ENCODE measurements around the gene FBP1.

DNA sequence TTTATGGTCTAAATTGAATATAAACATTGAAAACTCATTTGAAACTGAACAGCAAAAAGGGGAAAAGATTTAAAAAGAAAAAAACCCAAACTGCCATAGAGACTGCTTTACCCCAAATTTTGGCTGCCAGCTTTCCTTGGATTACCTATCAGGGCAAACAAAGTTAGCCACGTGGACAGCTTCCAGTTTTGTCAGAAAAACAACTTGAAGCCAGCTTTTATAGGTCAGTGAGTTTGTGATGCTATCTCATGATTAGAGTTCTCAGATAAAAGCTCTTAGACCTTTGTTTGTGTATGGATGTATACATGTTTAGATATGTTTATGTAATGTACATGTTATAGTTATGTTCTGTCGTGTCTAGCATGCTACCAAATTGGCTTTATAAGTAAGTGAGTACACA is 61.7 kb downstream of the FBP1 start:
- no peak for TF ChIP-seq POLR2A (IDR thresholded peaks at IDR 0.05)
- TF ChIP-seq, protein P1, sequence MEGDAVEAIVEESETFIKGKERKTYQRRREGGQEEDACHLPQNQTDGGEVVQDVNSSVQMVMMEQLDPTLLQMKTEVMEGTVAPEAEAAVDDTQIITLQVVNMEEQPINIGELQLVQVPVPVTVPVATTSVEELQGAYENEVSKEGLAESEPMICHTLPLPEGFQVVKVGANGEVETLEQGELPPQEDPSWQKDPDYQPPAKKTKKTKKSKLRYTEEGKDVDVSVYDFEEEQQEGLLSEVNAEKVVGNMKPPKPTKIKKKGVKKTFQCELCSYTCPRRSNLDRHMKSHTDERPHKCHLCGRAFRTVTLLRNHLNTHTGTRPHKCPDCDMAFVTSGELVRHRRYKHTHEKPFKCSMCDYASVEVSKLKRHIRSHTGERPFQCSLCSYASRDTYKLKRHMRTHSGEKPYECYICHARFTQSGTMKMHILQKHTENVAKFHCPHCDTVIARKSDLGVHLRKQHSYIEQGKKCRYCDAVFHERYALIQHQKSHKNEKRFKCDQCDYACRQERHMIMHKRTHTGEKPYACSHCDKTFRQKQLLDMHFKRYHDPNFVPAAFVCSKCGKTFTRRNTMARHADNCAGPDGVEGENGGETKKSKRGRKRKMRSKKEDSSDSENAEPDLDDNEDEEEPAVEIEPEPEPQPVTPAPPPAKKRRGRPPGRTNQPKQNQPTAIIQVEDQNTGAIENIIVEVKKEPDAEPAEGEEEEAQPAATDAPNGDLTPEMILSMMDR (IDR thresholded peaks at IDR 0.05), result no peak

Data from body of pancreas (tissue), 4 donors.